ENCODE results near the gene PBOV1.

Gene PBOV1

DNA sequence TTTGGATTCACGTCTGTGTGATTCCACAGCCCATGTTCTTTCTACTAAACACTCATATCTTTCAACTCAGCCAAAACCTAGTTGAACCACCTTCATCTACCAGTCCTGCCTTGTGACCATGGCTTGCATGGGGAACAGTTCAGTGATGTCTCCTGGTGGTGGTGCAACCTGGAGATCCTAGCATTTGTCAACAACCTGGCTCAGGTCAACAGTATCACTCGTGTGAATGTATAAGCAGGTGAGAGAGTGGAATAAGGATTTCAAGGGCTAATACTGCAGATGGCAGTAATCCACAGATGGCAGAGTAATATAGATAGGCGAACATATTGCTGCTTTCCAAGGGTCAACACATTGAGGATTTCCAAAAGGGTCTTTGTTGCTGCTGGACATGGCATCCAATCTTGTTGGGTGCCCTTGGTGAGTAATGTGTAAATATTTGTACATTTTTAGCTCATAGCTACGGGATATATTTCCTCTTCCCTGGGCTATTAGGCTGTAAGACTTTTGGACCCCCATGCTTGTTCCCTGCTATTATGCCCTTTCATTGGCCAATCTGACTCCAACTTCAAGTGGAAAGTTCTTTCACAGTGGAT is 13.4 kb downstream of the PBOV1 start:
- no peak overlapping the region for H3K27ac ChIP-seq

DNA sequence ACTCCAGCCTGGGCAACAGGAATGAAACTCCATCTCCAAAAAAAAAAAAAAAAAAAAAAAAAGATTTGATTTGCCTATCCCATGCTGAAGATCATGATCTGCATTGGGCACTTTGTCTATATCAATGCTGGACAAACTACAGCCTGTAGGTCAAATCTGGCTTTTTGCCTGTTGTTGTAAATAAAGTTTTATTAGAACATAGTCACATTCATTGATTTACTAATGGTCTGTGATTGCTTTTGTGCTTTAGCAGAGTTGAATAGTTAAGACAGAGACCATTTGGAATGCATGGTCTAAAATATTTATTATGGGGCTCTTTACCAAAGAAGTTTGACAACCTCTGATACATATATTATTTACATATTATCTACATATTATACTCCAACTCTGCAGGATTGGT is 14.0 kb downstream of the PBOV1 start:
- Histone ChIP-seq H3K36me3 (ENCODE audit: control insufficient read depth, insufficient read depth, low read length) (no peaks in the 10 kb centered on the region), H3K9me3 (ENCODE audit: control insufficient read depth, low read length) (no peaks in the 10 kb centered on the region), H2AFZ (no peak overlapping the region), H3K9ac (no peak overlapping the region), H3K79me2 (no peaks in the 10 kb centered on the region), H3K4me3 (ENCODE audit: low read depth, low read length) (no peak overlapping the region), H3K4me1 (peaks cover 2% of the 10 kb centered on the region), H3K27ac (no peak overlapping the region), H3K4me2 (ENCODE audit: low read length) (no peak overlapping the region), H3K27me3 (ENCODE audit: control insufficient read depth, insufficient read depth, low read length) (no peaks in the 10 kb centered on the region)
- TF ChIP-seq, protein P1, sequence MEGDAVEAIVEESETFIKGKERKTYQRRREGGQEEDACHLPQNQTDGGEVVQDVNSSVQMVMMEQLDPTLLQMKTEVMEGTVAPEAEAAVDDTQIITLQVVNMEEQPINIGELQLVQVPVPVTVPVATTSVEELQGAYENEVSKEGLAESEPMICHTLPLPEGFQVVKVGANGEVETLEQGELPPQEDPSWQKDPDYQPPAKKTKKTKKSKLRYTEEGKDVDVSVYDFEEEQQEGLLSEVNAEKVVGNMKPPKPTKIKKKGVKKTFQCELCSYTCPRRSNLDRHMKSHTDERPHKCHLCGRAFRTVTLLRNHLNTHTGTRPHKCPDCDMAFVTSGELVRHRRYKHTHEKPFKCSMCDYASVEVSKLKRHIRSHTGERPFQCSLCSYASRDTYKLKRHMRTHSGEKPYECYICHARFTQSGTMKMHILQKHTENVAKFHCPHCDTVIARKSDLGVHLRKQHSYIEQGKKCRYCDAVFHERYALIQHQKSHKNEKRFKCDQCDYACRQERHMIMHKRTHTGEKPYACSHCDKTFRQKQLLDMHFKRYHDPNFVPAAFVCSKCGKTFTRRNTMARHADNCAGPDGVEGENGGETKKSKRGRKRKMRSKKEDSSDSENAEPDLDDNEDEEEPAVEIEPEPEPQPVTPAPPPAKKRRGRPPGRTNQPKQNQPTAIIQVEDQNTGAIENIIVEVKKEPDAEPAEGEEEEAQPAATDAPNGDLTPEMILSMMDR (IDR thresholded peaks at IDR 0.05): no peak

More for the DNA sequence above, 13.4 kb downstream of the PBOV1 start:
- H3K79me2 ChIP-seq: no peaks in the 10 kb centered on the region
- peaks cover 2% of the 10 kb centered on the region for H3K4me1 ChIP-seq
- H3K36me3 ChIP-seq (ENCODE audit: control insufficient read depth, insufficient read depth, low read length): no peaks in the 10 kb centered on the region
- H3K4me3 ChIP-seq (ENCODE audit: low read depth, low read length): no peak overlapping the region
- no peak overlapping the region for H3K9ac ChIP-seq
- no peaks in the 10 kb centered on the region for H3K9me3 ChIP-seq (ENCODE audit: control insufficient read depth, low read length)
- H3K4me2 ChIP-seq (ENCODE audit: low read length): no peak overlapping the region
- TF ChIP-seq, protein P1 (IDR thresholded peaks at IDR 0.05): no peak
- no peaks in the 10 kb centered on the region for H3K27me3 ChIP-seq (ENCODE audit: control insufficient read depth, insufficient read depth, low read length)
- H2AFZ ChIP-seq: no peak overlapping the region

DNA sequence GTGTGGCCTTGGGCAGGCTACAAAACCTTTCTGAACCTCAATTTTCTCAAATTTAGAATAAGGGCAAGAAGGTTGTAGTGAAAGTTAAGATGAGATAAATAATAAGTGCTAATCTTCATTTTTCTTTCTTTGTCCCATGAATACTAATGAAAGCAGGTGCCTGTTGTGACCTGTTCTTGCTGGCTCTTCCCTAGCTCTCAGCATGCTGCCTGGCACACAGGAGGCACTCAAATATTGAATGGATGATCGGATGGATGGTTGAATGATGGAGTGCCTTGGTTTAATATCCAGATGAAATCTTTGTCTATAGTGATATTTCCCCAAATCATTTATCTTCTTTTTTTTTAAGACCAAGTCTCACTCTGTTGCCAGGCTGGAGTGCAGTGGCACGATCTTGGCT is 15.0 kb downstream of the PBOV1 start:
- Histone ChIP-seq H3K36me3 (ENCODE audit: control insufficient read depth, insufficient read depth, low read length) (no peaks in the 10 kb centered on the region), H3K9me3 (ENCODE audit: control insufficient read depth, low read length) (no peaks in the 10 kb centered on the region), H3K4me2 (ENCODE audit: low read length) (no peak overlapping the region), H3K27ac (no peak overlapping the region), H3K4me1 (peaks cover 2% of the 10 kb centered on the region), H3K9ac (no peak overlapping the region), H3K79me2 (no peaks in the 10 kb centered on the region), H3K27me3 (ENCODE audit: control insufficient read depth, insufficient read depth, low read length) (no peaks in the 10 kb centered on the region), H2AFZ (no peak overlapping the region), H3K4me3 (ENCODE audit: low read depth, low read length) (no peak overlapping the region)
- TF ChIP-seq, protein P1 (IDR thresholded peaks at IDR 0.05): no peak

DNA sequence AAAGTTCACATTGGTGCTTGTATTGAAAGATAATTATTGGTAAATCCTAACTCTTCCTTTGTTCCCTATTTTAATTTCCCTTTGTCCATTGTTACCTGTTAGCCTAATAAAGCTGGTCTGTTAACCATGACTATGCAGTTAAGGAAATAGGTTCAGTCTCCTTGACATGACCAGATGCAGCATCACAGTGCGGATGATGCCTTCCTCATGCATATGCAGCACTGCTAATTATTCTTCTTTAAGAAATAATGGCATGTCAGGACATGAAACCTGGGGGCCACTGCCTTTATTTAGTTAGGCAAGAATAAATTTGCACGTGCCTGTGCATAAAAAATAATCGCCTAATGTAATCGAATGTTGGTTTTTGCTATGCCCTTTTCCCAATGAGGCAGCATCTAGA is 16.5 kb downstream of the PBOV1 start:
- Histone ChIP-seq H3K4me3 (ENCODE audit: low read depth, low read length) (no peak overlapping the region), H3K27ac (no peak overlapping the region), H3K79me2 (no peaks in the 10 kb centered on the region), H2AFZ (no peak overlapping the region), H3K9me3 (ENCODE audit: control insufficient read depth, low read length) (no peaks in the 10 kb centered on the region), H3K27me3 (ENCODE audit: control insufficient read depth, insufficient read depth, low read length) (no peaks in the 10 kb centered on the region), H3K9ac (no peak overlapping the region), H3K4me2 (ENCODE audit: low read length) (no peak overlapping the region), H3K4me1 (peaks cover 2% of the 10 kb centered on the region), H3K36me3 (ENCODE audit: control insufficient read depth, insufficient read depth, low read length) (no peaks in the 10 kb centered on the region)
- TF ChIP-seq, protein P1 (IDR thresholded peaks at IDR 0.05): no peak

DNA sequence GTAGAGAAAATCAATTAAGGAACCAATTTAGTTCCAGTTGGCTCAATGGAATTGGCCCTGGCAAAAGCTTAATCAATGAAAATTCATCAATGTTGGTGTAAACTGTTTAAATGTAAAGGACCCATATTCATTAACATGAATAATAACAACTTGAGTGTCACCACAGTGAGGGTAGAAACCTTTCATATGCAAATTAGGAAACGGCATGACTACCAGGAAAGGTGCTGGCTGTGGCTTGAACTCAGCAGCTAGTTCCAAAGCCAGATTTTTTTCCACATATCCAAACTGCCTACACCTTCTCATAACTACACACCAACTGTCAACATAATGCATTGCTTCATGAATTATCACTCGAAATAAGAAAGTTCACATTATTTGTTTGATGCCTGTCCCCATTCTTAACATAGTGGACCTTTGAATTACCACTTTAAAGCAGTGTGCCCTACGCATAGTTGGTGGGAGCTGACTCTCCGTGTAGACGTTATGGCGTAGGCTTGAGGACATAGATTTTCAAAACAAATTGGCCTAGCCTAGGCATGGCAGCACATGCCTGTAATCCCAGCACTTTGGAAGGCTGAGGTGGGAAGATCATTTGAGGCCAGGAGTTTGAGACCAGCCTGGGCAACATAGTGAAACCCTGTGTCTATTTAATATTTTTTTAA is 19.7 kb downstream of the PBOV1 start:
- no peaks in the 10 kb centered on the region for H3K4me1 ChIP-seq

More for the DNA sequence above, 19.7 kb downstream of the PBOV1 start:
- Histone ChIP-seq H3K79me2 (no peaks in the 10 kb centered on the region), H3K36me3 (ENCODE audit: control insufficient read depth, insufficient read depth, low read length) (no peaks in the 10 kb centered on the region), H3K27me3 (ENCODE audit: control insufficient read depth, insufficient read depth, low read length) (no peaks in the 10 kb centered on the region), H3K27ac (no peak overlapping the region), H3K4me2 (ENCODE audit: low read length) (no peak overlapping the region), H3K9ac (no peak overlapping the region), H3K4me3 (ENCODE audit: low read depth, low read length) (no peak overlapping the region), H3K9me3 (ENCODE audit: control insufficient read depth, low read length) (no peaks in the 10 kb centered on the region), H2AFZ (no peak overlapping the region)
- TF ChIP-seq, protein P1 (IDR thresholded peaks at IDR 0.05): no peak

All from parathyroid adenoma (tissue), 2 donors.